ENCODE data around the gene SLC2A5.

The SLC2A5 gene

GRCh38 chr1:8989821-8990220 lies 79.6 kb downstream of the SLC2A5 start:
- Histone ChIP-seq H3K9ac (no peak overlapping the region), H3K27me3 (no peaks in the 10 kb centered on the region), H3K4me1 (peaks cover 24 to 47% (median 42%) of the 10 kb centered on the region in 10 experiments), H3K9me3 (replicated peaks in 1 of 11) (peaks cover 10 to 20% (median 17%) of the 10 kb centered on the region in 11 experiments), H3K36me3 (no peaks in the 10 kb centered on the region), H3K4me3 (no peak overlapping the region), H3K27ac (no peak overlapping the region), H4K20me1 (no peaks in the 10 kb centered on the region), H3K4me2 (peak overlapping the region in 9 of 11 experiments; percentile 25 to 91 (median 43); a peak in 15 of 22 replicates)
- no peak for TF ChIP-seq Cebpa-rat (IDR thresholded peaks at IDR 0.05)

GRCh38 chr1:8989061-8989460 lies 80.4 kb downstream of the SLC2A5 start:
- Histone ChIP-seq H3K9ac (peak overlapping the region in 5 of 11 experiments; percentile 22 to 68 (median 51); a peak in 6 of 22 replicates), H3K27ac (peak overlapping the region in 5 of 11 experiments; percentile 54 to 70 (median 67); a peak in 6 of 22 replicates), H3K27me3 (no peaks in the 10 kb centered on the region), H3K9me3 (replicated peaks in 1 of 11) (peaks cover 10 to 20% (median 17%) of the 10 kb centered on the region in 11 experiments), H4K20me1 (no peaks in the 10 kb centered on the region), H3K4me2 (peak overlapping the region in 9 of 11 experiments; percentile 66 to 91 (median 85); a peak in 18 of 22 replicates), H3K4me3 (no peak overlapping the region), H3K4me1 (peaks cover 24 to 53% (median 45%) of the 10 kb centered on the region in 10 experiments), H3K36me3 (no peaks in the 10 kb centered on the region)
- TF ChIP-seq Cebpa-rat (IDR thresholded peaks at IDR 0.05), result no peak

- no peaks in the 10 kb centered on the region for H3K36me3 ChIP-seq
- H3K4me2 ChIP-seq, result peak overlapping the region; percentile 8 to 91 (median 80); a peak in 21 of 22 replicates
- TF ChIP-seq Cebpa-rat (IDR thresholded peaks at IDR 0.05), result no peak
- H3K4me1 ChIP-seq, result peaks cover 24 to 57% (median 48%) of the 10 kb centered on the region in 10 experiments
- no peak overlapping the region; a peak in 1 of 20 replicates for H3K4me3 ChIP-seq
- H4K20me1 ChIP-seq, result no peaks in the 10 kb centered on the region
- no peaks in the 10 kb centered on the region for H3K27me3 ChIP-seq
- peaks cover 10 to 18% (median 14%) of the 10 kb centered on the region in 11 experiments for H3K9me3 ChIP-seq (replicated peaks in 1 of 11)
- peak overlapping the region in 6 of 11 experiments; percentile 47 to 70 (median 64); a peak in 12 of 22 replicates for H3K27ac ChIP-seq
- peak overlapping the region in 7 of 11 experiments; percentile 13 to 68 (median 51); a peak in 13 of 22 replicates for H3K9ac ChIP-seq
These were observed 80.8 kb downstream of the SLC2A5 start for GRCh38 chr1:8988618-8988967.

- H3K4me3 ChIP-seq, result peak overlapping the region in 1 of 10 experiments; percentile 4; a peak in 6 of 20 replicates
- peak overlapping the region in 10 of 11 experiments; percentile 6 to 68 (median 52); a peak in 16 of 22 replicates for H3K9ac ChIP-seq
- TF ChIP-seq Cebpa-rat (IDR thresholded peaks at IDR 0.05), result peak in 1 of 11 experiments; percentile 54; a peak in 1 of 22 replicates
- H3K36me3 ChIP-seq, result no peaks in the 10 kb centered on the region
- peaks cover 24 to 63% (median 48%) of the 10 kb centered on the region in 10 experiments for H3K4me1 ChIP-seq
- H3K4me2 ChIP-seq, result peak overlapping the region; percentile 57 to 91 (median 80)
- H3K9me3 ChIP-seq (replicated peaks in 1 of 11), result peaks cover 6 to 12% (median 9%) of the 10 kb centered on the region in 11 experiments
- peak overlapping the region in 9 of 11 experiments; percentile 44 to 70 (median 54); a peak in 19 of 22 replicates for H3K27ac ChIP-seq
- H4K20me1 ChIP-seq, result no peaks in the 10 kb centered on the region
- H3K27me3 ChIP-seq, result no peaks in the 10 kb centered on the region
These were observed 81.4 kb downstream of the SLC2A5 start for GRCh38 chr1:8987881-8988617.

- peak overlapping the region in 3 of 11 experiments; percentile 5 to 68 (median 51); a peak in 3 of 22 replicates for H3K9ac ChIP-seq
- H3K9me3 ChIP-seq (replicated peaks in 1 of 11), result no peaks in the 10 kb centered on the region; a peak in 1 of 22 replicates
- no peaks in the 10 kb centered on the region for H3K27me3 ChIP-seq
- TF ChIP-seq Cebpa-rat (IDR thresholded peaks at IDR 0.05), result no peak
- peaks cover 24 to 63% (median 48%) of the 10 kb centered on the region in 10 experiments for H3K4me1 ChIP-seq
- peak overlapping the region in 5 of 11 experiments; percentile 47 to 70 (median 67); a peak in 7 of 22 replicates for H3K27ac ChIP-seq
- peak overlapping the region in 10 of 11 experiments; percentile 57 to 91 (median 82); a peak in 18 of 22 replicates for H3K4me2 ChIP-seq
- no peaks in the 10 kb centered on the region for H4K20me1 ChIP-seq
- H3K36me3 ChIP-seq, result no peaks in the 10 kb centered on the region
- H3K4me3 ChIP-seq, result no peak overlapping the region
These were observed 82.6 kb downstream of the SLC2A5 start for GRCh38 chr1:8986814-8987190.

GRCh38 chr1:8985915-8986813 lies 83.3 kb downstream of the SLC2A5 start:
- Histone ChIP-seq H3K4me2 (peak overlapping the region in 10 of 11 experiments; percentile 57 to 91 (median 82); a peak in 17 of 22 replicates), H4K20me1 (no peaks in the 10 kb centered on the region), H3K9ac (no peak overlapping the region; a peak in 1 of 22 replicates), H3K27me3 (no peaks in the 10 kb centered on the region), H3K27ac (peak overlapping the region in 3 of 11 experiments; percentile 67 to 70 (median 68); a peak in 3 of 22 replicates), H3K4me3 (no peak overlapping the region), H3K36me3 (no peaks in the 10 kb centered on the region), H3K9me3 (replicated peaks in 1 of 11) (peaks cover 0 to 6% (median 1%) of the 10 kb centered on the region in 11 experiments; a peak in 8 of 22 replicates), H3K4me1 (peaks cover 24 to 63% (median 48%) of the 10 kb centered on the region in 10 experiments)
- no peak for TF ChIP-seq Cebpa-rat (IDR thresholded peaks at IDR 0.05)
